ENCODE measurements around the gene MINDY4. TPM values are rescaled to one million over a fixed set of nuclear protein-coding genes. Genes with fewer than 3 reads are reported as not detected.

MINDY4 gene
- total and polyA plus RNA-seq, 2 of the 8 experiments (the other 6 are each of a cell fraction or from before 2014, with no cell fraction given) = 1.3 to 3.6 TPM

- CTCF ChIA-PET (ENCODE audit: partially characterized antibody) = interaction anchor here (0.6 to 9.5 kb wide), 51 partner anchors 10 to 1718 kb away, joined by 3 to 162 read pairs (median 7); partner anchors contain the start of genes CRHR2 and INMT
- TF ChIP-seq SIN3A (conservative IDR thresholded peaks at IDR 0.05 in 1 of 2, IDR thresholded peaks at IDR 0.05 in 1 of 2; ENCODE audit: low read depth in 1 of 2, low read length in 2 of 2) (no peak), FOSL1 (IDR thresholded peaks at IDR 0.05; ENCODE audit: insufficient read depth, low read depth, low read length) (no peak), RXRA (IDR thresholded peaks at IDR 0.05; ENCODE audit: insufficient read depth, low read depth, low read length) (no peak), ZNF274 (IDR thresholded peaks at IDR 0.05; ENCODE audit: borderline replicate concordance, extremely low read depth, low read length) (no peak), SIX5 (IDR thresholded peaks at IDR 0.05; ENCODE audit: low read depth, low read length) (no peak), KDM4A (IDR thresholded peaks at IDR 0.05; ENCODE audit: low read depth, low read length, severe bottlenecking) (no peak), CEBPB (IDR thresholded peaks at IDR 0.05; ENCODE audit: low read depth, low read length) (no peak), RAD21 (IDR thresholded peaks at IDR 0.05 in 1 of 2, conservative IDR thresholded peaks at IDR 0.05 in 1 of 2; ENCODE audit: low read depth in 2 of 2, low read length in 2 of 2) (peak; percentile 99), CREB1 (IDR thresholded peaks at IDR 0.05) (no peak)
Measured at GRCh38 chr7:30740417-30741181, 30.6 kb upstream of the MINDY4 start.

More at GRCh38 chr7:30740417-30741181, 30.6 kb upstream of the MINDY4 start:
- no peaks in the 10 kb centered on the region for H3K79me2 ChIP-seq (ENCODE audit: control insufficient read depth in 1 of 2, insufficient read depth in 2 of 2, low read length in 2 of 2)
- no peak overlapping the region for H2AK5ac ChIP-seq (ENCODE audit: low read depth, low read length)
- H3K4me3 ChIP-seq (ENCODE audit: extremely low read depth in 1 of 4, insufficient read depth in 2 of 4, low read depth in 3 of 4, low read length in 4 of 4) = no peak overlapping the region
- no peak overlapping the region for H3K4me2 ChIP-seq (ENCODE audit: insufficient read depth in 1 of 2, low read depth in 2 of 2, low read length in 2 of 2)
- H3K4me1 ChIP-seq (replicated peaks in 1 of 4; ENCODE audit: control insufficient read depth in 3 of 4, insufficient read depth in 4 of 4, low read length in 3 of 4) = no peaks in the 10 kb centered on the region; a peak in 1 of 7 replicates
- H3K9me3 ChIP-seq (ENCODE audit: insufficient read depth in 2 of 2, low read depth in 1 of 2, low read length in 1 of 2) = no peaks in the 10 kb centered on the region
- no peak overlapping the region for H4K5ac ChIP-seq (ENCODE audit: insufficient read length, low read depth, low read length)
- POLR2A ChIA-PET (ENCODE audit: partially characterized antibody) = interaction anchor here (1.1 to 2.0 kb wide), 4 partner anchors 11 to 117 kb away, joined by 3 to 7 read pairs (median 6); partner anchors contain the start of gene CRHR2
- no peak overlapping the region for H2BK20ac ChIP-seq (ENCODE audit: low read length)
- H3K18ac ChIP-seq (ENCODE audit: extremely low read depth, low read length) = no peak overlapping the region
- H3K36me3 ChIP-seq (ENCODE audit: control insufficient read depth in 2 of 4, insufficient read depth in 4 of 4, low read length in 3 of 4) = no peaks in the 10 kb centered on the region
- no peak overlapping the region for H3K23ac ChIP-seq (ENCODE audit: insufficient read length)
- no peak overlapping the region for H3K27ac ChIP-seq (ENCODE audit: low read depth, low read length)
- no peak overlapping the region for H2BK15ac ChIP-seq (ENCODE audit: low read length)
- WGBS, 2 experiments (ENCODE audit: extremely low coverage in 1 of 2, insufficient coverage in 1 of 2, insufficient read length in 1 of 2, insufficient replicate concordance in 2 of 2, low coverage in 1 of 2, low lambda C conversion rate in 2 of 2, missing lambda C conversion rate in 1 of 2) = 50% methylated on average over 14 of the region's 14 CpGs; no CpG with 5 or more reads in 1 of the 2 experiments
- no peak overlapping the region for H3K9ac ChIP-seq (replicated peaks in 1 of 4; ENCODE audit: extremely low read depth in 1 of 4, low read depth in 3 of 4, low read length in 3 of 4)
- no peaks in the 10 kb centered on the region for H3K79me1 ChIP-seq (ENCODE audit: low read depth, low read length)
- H3K56ac ChIP-seq (replicated peaks; ENCODE audit: insufficient read length, low read depth, low read length) = no peak overlapping the region
- no peak overlapping the region for H3K14ac ChIP-seq (ENCODE audit: insufficient read length)
- peak overlapping the region; percentile 35; the same call in 1 of the 2 replicates for H4K8ac ChIP-seq (ENCODE audit: extremely low read depth, insufficient read depth, low read length)
- H2BK120ac ChIP-seq (replicated peaks; ENCODE audit: low read depth, low read length) = no peak overlapping the region
- no peak overlapping the region for H4K91ac ChIP-seq (replicated peaks; ENCODE audit: insufficient read length, low read length)
- no peak overlapping the region for H3K4ac ChIP-seq (replicated peaks; ENCODE audit: insufficient read length, low read depth, low read length)
- H2AFZ ChIP-seq (ENCODE audit: low read length) = 0 out of 2 replicates have a peak overlapping the region, but pooled peaks have one; percentile 37
- H2BK5ac ChIP-seq (ENCODE audit: low read depth, low read length) = no peak overlapping the region
- H4K20me1 ChIP-seq (replicated peaks in 1 of 2; ENCODE audit: control insufficient read depth in 1 of 2, insufficient read depth in 2 of 2, low read length in 2 of 2) = no peaks in the 10 kb centered on the region
- DNase-seq (ENCODE audit: low read depth in 1 of 2, low spot score in 2 of 2) = peak in 1 of 2 experiments; percentile 97
- peak; percentile 92 for FAIRE-seq
- H2BK12ac ChIP-seq (ENCODE audit: low read depth, low read length) = no peak overlapping the region
- H3K23me2 ChIP-seq (ENCODE audit: low read depth, low read length) = no peaks in the 10 kb centered on the region
- no peaks in the 10 kb centered on the region for H3K27me3 ChIP-seq (replicated peaks in 1 of 4; ENCODE audit: control insufficient read depth in 3 of 4, extremely low read depth in 1 of 4, insufficient read depth in 3 of 4, low read length in 3 of 4)

Data from H1 (cell line).